GM23338 (cell line): ENCODE results near the gene CCDC40. TPM values are rescaled to one million over a fixed set of nuclear protein-coding genes. Genes with fewer than 3 reads are reported as not detected.

Experiments used
- ATAC-seq: fragments of 200-7000 bp; cut with Tn5 transposase; 3 replicates; pipeline ENCODE4 v1.9.1; 2020
- DNase-seq: peaks from one replicate; pipeline ENCODE4 v3.0.0-alpha.2; 2015; ENCODE audit warnings: low spot score
- H2AFZ ChIP-seq: fragments of 200-600 bp; sonication (generic); 2 replicates; pipeline ENCODE4 v1.8.0; 2016; ENCODE audit warnings: antibody characterized with exemption, mild to moderate bottlenecking, moderate library complexity
- H3F3A ChIP-seq: fragments of 200-600 bp; sonication (generic); replicated peaks from 2 replicates; pipeline ENCODE4 v1.8.0; 2017; ENCODE audit warnings: antibody characterized with exemption, mixed run types, low read depth
- H3K27ac ChIP-seq: fragments of 200-600 bp; sonication (generic); 2 replicates; pipeline ENCODE4 v1.6.1; 2016; ENCODE audit warnings: low read depth
- H3K27me3 ChIP-seq: fragments of 200-600 bp; sonication (generic); 2 replicates; pipeline ENCODE4 v1.8.0; 2016; ENCODE audit warnings: mild to moderate bottlenecking, mixed run types, moderate library complexity; ENCODE audit not compliant: insufficient read depth
- H3K36me3 ChIP-seq: fragments of 200-600 bp; sonication (generic); 2 replicates; pipeline ENCODE4 v1.8.0; 2016; ENCODE audit warnings: mild to moderate bottlenecking; ENCODE audit not compliant: insufficient read depth
- H3K4me1 ChIP-seq: fragments of 200-600 bp; sonication (generic); 2 replicates; pipeline ENCODE4 v1.8.0; 2016; ENCODE audit warnings: mild to moderate bottlenecking, moderate library complexity; ENCODE audit not compliant: insufficient read depth
- H3K4me2 ChIP-seq: fragments of 200-600 bp; sonication (generic); 2 replicates; pipeline ENCODE4 v1.7.1; 2017; ENCODE audit warnings: mixed run types
- H3K4me3 ChIP-seq: fragments of 200-600 bp; sonication (generic); 2 replicates; pipeline ENCODE4 v1.6.1; 2016; ENCODE audit warnings: mixed run types
- H3K79me2 ChIP-seq: fragments of 200-600 bp; sonication (generic); replicated peaks from 2 replicates; pipeline ENCODE4 v1.8.0; 2017; ENCODE audit warnings: mild to moderate bottlenecking; ENCODE audit not compliant: insufficient read depth
- H3K9me2 ChIP-seq: fragments of 200-600 bp; sonication (generic); 2 replicates; pipeline ENCODE4 v1.8.0; 2017; ENCODE audit not compliant: insufficient read depth
- H4K20me1 ChIP-seq: fragments of 200-600 bp; sonication (generic); replicated peaks from 2 replicates; pipeline ENCODE4 v1.8.0; 2017; ENCODE audit warnings: mild to moderate bottlenecking; ENCODE audit not compliant: insufficient read depth
- H3K27ac Mint-ChIP-seq: 2 replicates; pipeline ENCODE4 v1.8.0; 2020; ENCODE audit warnings: inconsistent platforms, mild to moderate bottlenecking, moderate library complexity, mixed read lengths
- H3K27me3 Mint-ChIP-seq: 3 replicates; pipeline ENCODE4 v1.8.0; 2022; ENCODE audit warnings: low read depth, mild to moderate bottlenecking, moderate library complexity, mixed read lengths, inconsistent platforms; ENCODE audit not compliant: insufficient read depth, poor library complexity
- H3K36me3 Mint-ChIP-seq: 3 replicates; pipeline ENCODE4 v1.8.0; 2021; ENCODE audit warnings: low read depth, mild to moderate bottlenecking, inconsistent platforms, moderate library complexity, mixed read lengths
- H3K4me1 Mint-ChIP-seq: 3 replicates; pipeline ENCODE4 v1.8.0; 2020; ENCODE audit warnings: mild to moderate bottlenecking, inconsistent platforms, mixed read lengths
- H3K4me3 Mint-ChIP-seq: 3 replicates; pipeline ENCODE4 v1.8.0; 2021; ENCODE audit warnings: moderate library complexity, mild to moderate bottlenecking, inconsistent platforms, mixed read lengths
- H3K9me3 Mint-ChIP-seq: 3 replicates; pipeline ENCODE4 v1.8.0; 2020; ENCODE audit warnings: moderate library complexity, mild to moderate bottlenecking, inconsistent platforms, mixed read lengths
- CTCF ChIP-seq, 2 experiments: fragments of 200-600 bp in 1 of 2; sonication (generic) in 1 of 2; conservative IDR thresholded peaks; 2 replicates each; pipeline versions ENCODE4 v1.5.1 to v1.6.1; 2016 to 2017; ENCODE audit warnings: antibody characterized with exemption in 2 of 2, low read depth in 2 of 2, mild to moderate bottlenecking in 2 of 2, moderate library complexity in 1 of 2
- ETS1 ChIP-seq: IDR thresholded peaks from 2 replicates; pipeline ENCODE4 v1.6.1; 2016; ENCODE audit warnings: antibody characterized with exemption
- EZH2phosphoT487 ChIP-seq: fragments of 200-600 bp; sonication (generic); IDR thresholded peaks from one replicate; pipeline ENCODE4 v1.8.1; 2018; ENCODE audit warnings: antibody characterized with exemption; ENCODE audit not compliant: unreplicated experiment
- JUNB ChIP-seq: IDR thresholded peaks from one replicate; pipeline ENCODE4 v1.6.1; 2016; ENCODE audit warnings: antibody characterized with exemption; ENCODE audit not compliant: unreplicated experiment
- REST ChIP-seq: IDR thresholded peaks from one replicate; pipeline ENCODE4 v1.6.1; 2018; ENCODE audit warnings: antibody characterized with exemption; ENCODE audit not compliant: unreplicated experiment
- STAT1 ChIP-seq: IDR thresholded peaks from one replicate; pipeline ENCODE4 v1.6.1; 2016; ENCODE audit warnings: antibody characterized with exemption; ENCODE audit not compliant: unreplicated experiment
- ZNF462 ChIP-seq: fragments of 250-450 bp; sonication (Bioruptor Pico); IDR thresholded peaks from 2 replicates; pipeline ENCODE4 v1.5.0; 2020; ENCODE audit warnings: mild to moderate bottlenecking, moderate library complexity
- polyA plus RNA-seq: library from polyadenylated mRNA; unstranded; fragments of >200 nt; fragmentation: Nextera tagmentation; extraction: Ambion mirVana; gene quantifications from 2 replicates; pipeline ENCODE4 v1.2.1, GENCODE V29; 2016
- total RNA-seq: library from RNA; depleted of rRNA; stranded (reverse); fragments of >200 nt; shearing (Covaris generic); gene quantifications from 2 replicates; pipeline ENCODE4 v1.2.3, GENCODE V29; 2014

CCDC40 gene
- total and polyA plus RNA-seq, 2 experiments from 2014 or later: 7.6 to 8.1 TPM

GRCh38 chr17:80049986-80050385 lies 13.5 kb downstream of the CCDC40 start (continued):
- TF ChIP-seq ZNF462 (CRISPR knock-in tag) (no peak), EZH2phosphoT487 (no peak), REST (no peak), JUNB (no peak)

- TF ChIP-seq EZH2phosphoT487 (no peak), CTCF (conservative IDR thresholded peaks at IDR 0.05; ENCODE audit: low read depth in 2 of 2) (no peak), ETS1 (no peak), STAT1 (no peak)
- no peak overlapping the region for H2AFZ ChIP-seq
- Mint-ChIP-seq H3K4me3 (no peak overlapping the region), H3K9me3 (no peaks in the 10 kb centered on the region), H3K36me3 (peaks cover 12% of the 10 kb centered on the region; the same call in 1 of the 3 replicates), H3K4me1 (peaks cover 21% of the 10 kb centered on the region), H3K27ac (no peak overlapping the region; the same call in 1 of the 2 replicates), H3K27me3 (peaks cover 7% of the 10 kb centered on the region)
- peaks cover 6% of the 10 kb centered on the region for H3K4me1 ChIP-seq
- no peaks in the 10 kb centered on the region for H3K9me2 ChIP-seq
- H3K27me3 ChIP-seq: no peaks in the 10 kb centered on the region
- DNase-seq (no peak), ATAC-seq (no peak)
- no peaks in the 10 kb centered on the region for H3K36me3 ChIP-seq
- H4K20me1 ChIP-seq: no peaks in the 10 kb centered on the region
- H3K4me2 ChIP-seq: no peak overlapping the region
- H3K4me3 ChIP-seq: no peak overlapping the region
- H3F3A ChIP-seq: no peaks in the 10 kb centered on the region
- no peak overlapping the region for H3K27ac ChIP-seq
- no peaks in the 10 kb centered on the region for H3K79me2 ChIP-seq
Measured at GRCh38 chr17:80050706-80051105, 14.3 kb downstream of the CCDC40 start.
